Measurements from ENCODE around the gene PDK2.
A peak's percentile ranks its signal among the peaks of the same experiment; 100 is the strongest.

PDK2 gene

GRCh38 chr17:50102164-50102991, 7.2 kb downstream of the PDK2 start:
- DNase-seq, result peak; percentile 54

GRCh38 chr17:50103252-50103651, 8.1 kb downstream of the PDK2 start:
- DNase-seq, result no peak

- DNase-seq, result no peak
These were observed 8.8 kb downstream of the PDK2 start for GRCh38 chr17:50103941-50104340.

- DNase-seq, result no peak
These were observed 10.7 kb downstream of the PDK2 start for GRCh38 chr17:50105811-50106210.

- DNase-seq, result no peak
These were observed 11.4 kb downstream of the PDK2 start for GRCh38 chr17:50106393-50107131.

- DNase-seq, result no peak
These were observed 12.8 kb downstream of the PDK2 start for GRCh38 chr17:50107790-50108414.

- DNase-seq, result no peak
These were observed 13.4 kb downstream of the PDK2 start for GRCh38 chr17:50108556-50108955.

- DNase-seq, result no peak
These were observed 14.1 kb downstream of the PDK2 start for GRCh38 chr17:50109207-50109606.

- peak; percentile 32 for DNase-seq
These were observed 14.6 kb downstream of the PDK2 start for GRCh38 chr17:50109785-50110184.

GRCh38 chr17:50110591-50111349, 15.6 kb downstream of the PDK2 start:
- DNase-seq, result no peak

GRCh38 chr17:50111673-50112655, 16.8 kb downstream of the PDK2 start:
- no peak for DNase-seq

GRCh38 chr17:50112694-50113093, 17.5 kb downstream of the PDK2 start:
- DNase-seq, result no peak

- no peak for DNase-seq
These were observed 18.6 kb downstream of the PDK2 start for GRCh38 chr17:50113624-50114320.

- DNase-seq, result no peak
These were observed 19.2 kb downstream of the PDK2 start for GRCh38 chr17:50114401-50114800.

GRCh38 chr17:50114849-50115357, 19.8 kb downstream of the PDK2 start:
- no peak for DNase-seq

- DNase-seq, result no peak
These were observed 20.6 kb downstream of the PDK2 start for GRCh38 chr17:50115756-50116155.

- peak; percentile 62 for DNase-seq
These were observed 22.3 kb downstream of the PDK2 start for GRCh38 chr17:50117202-50118051.

- no peak for DNase-seq
These were observed 23.1 kb downstream of the PDK2 start for GRCh38 chr17:50118076-50118827.

GRCh38 chr17:50118828-50119218, 23.7 kb downstream of the PDK2 start:
- DNase-seq, result no peak

Data from left hindlimb (tissue), 1 donor.